HepG2 (cell line): Measurements from ENCODE around the gene PPP1R15B. TPM values are rescaled to one million over a fixed set of nuclear protein-coding genes. Genes with fewer than 3 reads are reported as not detected.

Experiments used
- ATAC-seq: fragments of 200-7000 bp; cut with Tn5 transposase; 3 replicates; pipeline ENCODE4 v1.9.1; 2020; ENCODE audit warnings: mild to moderate bottlenecking, moderate library complexity
- BruUV-seq: library from RNA; stranded (reverse); fragments of 400-500 nt; replicated peaks from 2 replicates; lab custom pipeline; 2021; lab: Mats Ljungman, UMichigan
- CTCF ChIA-PET: fragments of 300-600 bp; formaldehyde crosslinking; extraction: SDS; loops from one replicate; lab custom pipeline; 2021; ENCODE audit warnings: low total read pairs, inconsistent platforms, low intra/inter-chr PET ratio; lab: Yijun Ruan, JAX
- POLR2A ChIA-PET: fragments of 350-600 bp; sonication (Branson Sonifier 250); formaldehyde crosslinking; loops from one replicate; lab custom pipeline; 2020; ENCODE audit warnings: antibody characterized with exemption, inconsistent platforms; lab: Yijun Ruan, JAX
- DNase-seq: peaks from one replicate; pipeline ENCODE4 v3.0.0-alpha.2; 2015; ENCODE audit warnings: low spot score
- FAIRE-seq: peaks from 3 replicates; lab custom pipeline; 2011; peaks lifted over from hg19 to GRCh38; lab: Jason Lieb, UNC
- H2AFZ ChIP-seq: one replicate; pipeline ENCODE4 v1.6.1; 2011; ENCODE audit warnings: low read length, inconsistent platforms
- H3K27ac ChIP-seq: fragments of 300-600 bp; 3 replicates; pipeline ENCODE4 v1.8.0; 2011; ENCODE audit warnings: mixed run types, mild to moderate bottlenecking, mixed read lengths, low read length, inconsistent platforms; ENCODE audit not compliant: insufficient read depth; ENCODE audit errors: extremely low read length
- H3K27me3 ChIP-seq, 2 experiments: fragments of 200-600 bp in 1 of 2; 2 replicates in 1 of 2; 3 replicates in 1 of 2; pipeline versions ENCODE4 v1.6.0 to v1.8.0; 2011; ENCODE audit warnings: low read length in 2 of 2, mild to moderate bottlenecking in 2 of 2, moderate library complexity in 2 of 2, inconsistent platforms in 1 of 2; ENCODE audit not compliant: insufficient read depth in 2 of 2, control insufficient read depth in 1 of 2
- H3K36me3 ChIP-seq, 2 experiments: fragments of 200-600 bp in 1 of 2; replicated peaks in 1 of 2; 2 replicates in 1 of 2; 3 replicates in 1 of 2; pipeline versions ENCODE4 v1.5.1 to v1.8.0; 2011; ENCODE audit warnings: low read length in 2 of 2, inconsistent platforms in 1 of 2; ENCODE audit not compliant: insufficient read depth in 2 of 2, control insufficient read depth in 1 of 2
- H3K4me1 ChIP-seq: 2 replicates; pipeline ENCODE4 v1.5.1; 2012; ENCODE audit warnings: low read length, inconsistent platforms; ENCODE audit not compliant: insufficient read depth
- H3K4me2 ChIP-seq: 2 replicates; pipeline ENCODE4 v1.6.0; 2011; ENCODE audit warnings: low read depth, low read length, inconsistent platforms
- H3K4me3 ChIP-seq, 3 experiments: fragments of 200-600 bp in 1 of 3; sonication (generic), shearing (Covaris generic) in 1 of 3; replicated peaks in 1 of 3; 2 replicates each; pipeline ENCODE4 v1.5.1; 2011 to 2016; ENCODE audit warnings: low read length in 3 of 3, inconsistent platforms in 2 of 3, low read depth in 2 of 3, mild to moderate bottlenecking in 2 of 3, control low read depth in 1 of 3, mixed read lengths in 1 of 3; ENCODE audit not compliant: insufficient read depth in 1 of 3
- H3K79me2 ChIP-seq: one replicate; pipeline ENCODE4 v1.6.1; 2011; ENCODE audit warnings: low read length, inconsistent platforms; ENCODE audit not compliant: insufficient read depth
- H3K9ac ChIP-seq: 2 replicates; pipeline ENCODE4 v1.6.0; 2011; ENCODE audit warnings: mild to moderate bottlenecking, low read depth, low read length, inconsistent platforms; ENCODE audit not compliant: insufficient read depth
- H3K9me3 ChIP-seq: 2 replicates; pipeline ENCODE4 v1.5.1; 2012; ENCODE audit warnings: mild to moderate bottlenecking, low read length
- H4K20me1 ChIP-seq: 2 replicates; pipeline ENCODE4 v1.6.0; 2011; ENCODE audit warnings: inconsistent platforms, mild to moderate bottlenecking, low read length, moderate library complexity; ENCODE audit not compliant: insufficient read depth
- ATF7 ChIP-seq, 2 experiments: fragments of 450-650 bp in 1 of 2; sonication (generic) in 1 of 2; formaldehyde crosslinking in 1 of 2; IDR thresholded peaks; 2 replicates each; pipeline versions ENCODE4 v1.4.0 to v1.6.1; 2016 to 2020; ENCODE audit warnings: antibody characterized with exemption in 1 of 2, mild to moderate bottlenecking in 1 of 2, missing genetic modification reagents in 1 of 2
- BRD4 ChIP-seq: sonication (generic); formaldehyde crosslinking; IDR thresholded peaks from 2 replicates; pipeline ENCODE4 v1.4.0; 2020; ENCODE audit warnings: missing genetic modification reagents
- CREM ChIP-seq, 2 experiments: sonication (generic) in 1 of 2; formaldehyde crosslinking in 1 of 2; IDR thresholded peaks; 2 replicates each; pipeline versions ENCODE4 v1.4.0 to v1.6.1; 2016 to 2020; ENCODE audit warnings: antibody characterized with exemption in 1 of 2, mild to moderate bottlenecking in 1 of 2, missing genetic modification reagents in 1 of 2
- GATAD1 ChIP-seq: IDR thresholded peaks from 2 replicates; pipeline ENCODE4 v1.6.1; 2016; ENCODE audit warnings: missing genetic modification reagents, missing compliant biosample characterization
- GTF2F1 ChIP-seq: fragments of 150-350 bp; IDR thresholded peaks from 2 replicates; pipeline ENCODE4 v1.6.1; 2014; ENCODE audit warnings: low read length
- HDAC2 ChIP-seq: sonication (generic); formaldehyde crosslinking; IDR thresholded peaks from 2 replicates; pipeline ENCODE4 v1.4.0; 2020; ENCODE audit warnings: missing genetic modification reagents
- IKZF4 ChIP-seq: sonication (generic); formaldehyde crosslinking; IDR thresholded peaks from 2 replicates; pipeline ENCODE4 v1.5.1; 2020; ENCODE audit warnings: borderline replicate concordance, mild to moderate bottlenecking, low read depth, missing genetic modification reagents; ENCODE audit errors: not compliant biosample characterization
- KAT8 ChIP-seq: IDR thresholded peaks from 2 replicates; pipeline ENCODE4 v1.6.1; 2016; ENCODE audit warnings: missing genetic modification reagents, missing compliant biosample characterization
- MAX ChIP-seq: IDR thresholded peaks from 2 replicates; pipeline ENCODE4 v1.6.1; 2012; ENCODE audit warnings: inconsistent platforms
- MED8 ChIP-seq: sonication (generic); formaldehyde crosslinking; IDR thresholded peaks from 2 replicates; pipeline ENCODE4 v1.8.1; 2023; ENCODE audit warnings: mild to moderate bottlenecking, missing genetic modification reagents; ENCODE audit not compliant: insufficient replicate concordance
- NBN ChIP-seq: fragments of 450-650 bp; conservative IDR thresholded peaks from 2 replicates; pipeline ENCODE4 v1.6.1; 2017
- NCOR1 ChIP-seq: fragments of 200-600 bp; sonication (generic); IDR thresholded peaks from 2 replicates; pipeline ENCODE4 v1.7.0; 2017; ENCODE audit warnings: antibody characterized with exemption, low read length, borderline replicate concordance
- NFIC ChIP-seq: IDR thresholded peaks from 2 replicates; pipeline ENCODE4 v1.6.1; 2012; ENCODE audit warnings: mild to moderate bottlenecking, low read length, inconsistent platforms
- PAX8 ChIP-seq: sonication (generic); formaldehyde crosslinking; IDR thresholded peaks from 2 replicates; pipeline ENCODE4 v1.8.0; 2022; ENCODE audit warnings: mild to moderate bottlenecking, missing genetic modification reagents, borderline replicate concordance
- RFX5 ChIP-seq: IDR thresholded peaks from 2 replicates; pipeline ENCODE4 v1.6.1; 2011; ENCODE audit warnings: low read depth, low read length, improper control_type of control experiment
- SIN3A ChIP-seq: IDR thresholded peaks from 2 replicates; pipeline ENCODE4 v1.6.1; 2011; ENCODE audit warnings: low read depth, mild to moderate bottlenecking, control low read depth, low read length, borderline replicate concordance
- TEF ChIP-seq: sonication (generic); formaldehyde crosslinking; IDR thresholded peaks from 2 replicates; pipeline ENCODE4 v1.5.0; 2020; ENCODE audit warnings: missing genetic modification reagents
- TRIM24 ChIP-seq: sonication (generic); formaldehyde crosslinking; IDR thresholded peaks from 2 replicates; pipeline ENCODE4 v1.8.0; 2022; ENCODE audit warnings: mild to moderate bottlenecking, missing genetic modification reagents
- ZFP36L2 ChIP-seq: sonication (generic); formaldehyde crosslinking; IDR thresholded peaks from 2 replicates; pipeline ENCODE4 v1.4.0; 2020; ENCODE audit warnings: missing genetic modification reagents
- ZIK1 ChIP-seq: sonication (generic); formaldehyde crosslinking; IDR thresholded peaks from 2 replicates; pipeline ENCODE4 v1.5.0; 2020; ENCODE audit warnings: mild to moderate bottlenecking, low read depth, missing genetic modification reagents, borderline replicate concordance
- ZNF230 ChIP-seq: sonication (generic); formaldehyde crosslinking; IDR thresholded peaks from 2 replicates; pipeline ENCODE4 v1.4.0; 2020; ENCODE audit warnings: mild to moderate bottlenecking, missing genetic modification reagents
- ZNF335 ChIP-seq: sonication (generic); formaldehyde crosslinking; IDR thresholded peaks from 2 replicates; pipeline ENCODE4 v1.4.0; 2020; ENCODE audit warnings: missing genetic modification reagents
- ZNF33A ChIP-seq: sonication (generic); formaldehyde crosslinking; IDR thresholded peaks from 2 replicates; pipeline ENCODE4 v1.5.1; 2020; ENCODE audit warnings: missing genetic modification reagents, mild to moderate bottlenecking, moderate library complexity, borderline replicate concordance
- ZNF737 ChIP-seq: sonication (generic); formaldehyde crosslinking; IDR thresholded peaks from 2 replicates; pipeline ENCODE4 v1.5.0; 2020; ENCODE audit warnings: missing genetic modification reagents, mild to moderate bottlenecking, borderline replicate concordance
- WGBS: methylation state at CpG from one replicate; pipeline ENCODE4 v1.1.6; 2017; ENCODE audit warnings: low lambda C conversion rate; 5-methylcytosine and 5-hydroxymethylcytosine counted together
- in situ Hi-C: cut with HindIII; loops from 2 replicates; pipeline ENCODE4 v1.10.0; 2017; ENCODE audit warnings: low pct_unique_long_range_greater_than_20kb; ENCODE audit not compliant: extremely low pct_ligation_motif_present
- intact Hi-C: fragments of 100-400 bp; cut with micrococcal nuclease; formaldehyde crosslinking; loops from one replicate; pipeline ENCODE4 v1.10.0; 2022; ENCODE audit not compliant: unreplicated experiment
- polyA plus RNA-seq, 8 experiments: library from polyadenylated mRNA; depleted of rRNA in 3 of 8; stranded (reverse) in 7 of 8; unstranded in 1 of 8; fragments of >200 nt; fragmentation: Illumina TruSeq in 4 of 8; extraction: Trizol in 4 of 8; gene quantifications; 2 replicates each; pipeline versions ENCODE4 v1.2.1 to v1.2.3, GENCODE V29; 2011 to 2016; ENCODE audit warnings: low read depth in 4 of 8, missing spikeins in 1 of 8, mixed read lengths in 1 of 8; ENCODE audit not compliant: insufficient read depth in 1 of 8
- total RNA-seq, 5 experiments: library from RNA; depleted of rRNA; stranded (reverse); fragments of >200 nt; fragmentation: Illumina TruSeq; extraction: Trizol; gene quantifications; 2 replicates each; pipeline ENCODE4 v1.2.3, GENCODE V29; 2016; ENCODE audit warnings: low read depth in 1 of 5

The PPP1R15B gene
- total and polyA plus RNA-seq, 2 of the 13 experiments (the other 11 are each of a cell fraction or from before 2014, with no cell fraction given), result 13.4 to 23.8 TPM

- in situ Hi-C loops, result loop anchor here (10.0 kb wide), 1 partner anchor 302 kb away; the partner anchor contains the start of gene SOX13
- Histone ChIP-seq H3K4me2 (peak overlapping the region; percentile 96), H3K9ac (peak overlapping the region; percentile 76), H3K4me1 (peaks cover 58% of the 10 kb centered on the region), H3K79me2 (peaks cover 27% of the 10 kb centered on the region), H3K9me3 (no peaks in the 10 kb centered on the region), H3K27ac (peak overlapping the region; percentile 65), H2AFZ (no peak overlapping the region), H3K4me3 (peak overlapping the region; percentile 81 to 85 (median 83)), H3K27me3 (no peaks in the 10 kb centered on the region; a peak in 1 of 5 replicates), H3K36me3 (peaks cover 0 to 4% of the 10 kb centered on the region in 2 experiments; a peak in 1 of 5 replicates), H4K20me1 (no peaks in the 10 kb centered on the region; the same call in 1 of the 2 replicates)
- ChIA-PET CTCF (interaction anchor here (1.6 kb wide), 1 partner anchor 21 kb away, joined by 7 read pairs; no protein-coding TSS in a partner anchor), POLR2A (interaction anchor here (1.0 to 2.6 kb wide), 11 partner anchors 8 to 232 kb away, joined by 3 to 20 read pairs (median 7); partner anchors contain the start of gene GOLT1A)
- 31% methylated on average over 13 of the region's 28 CpGs for WGBS
- ATAC-seq (peak; percentile 66), FAIRE-seq (peak; percentile 65), DNase-seq (peak; percentile 79)
- intact Hi-C loops, result loop anchor here (10.0 kb wide), 1 partner anchor 222 kb away; the partner anchor contains the start of gene ETNK2
- BruUV-seq, result TSS peak; percentile 78
- TF ChIP-seq NBN, result no peak
- peak; percentile 42; the same call in 1 of the 2 replicates for TF ChIP-seq BRD4 (CRISPR knock-in tag)
- TF ChIP-seq PAX8 (CRISPR knock-in tag), result no peak
- TF ChIP-seq SIN3A, result 0 out of 2 replicates have a peak, but pooled peaks have one; percentile 59
- TF ChIP-seq ATF7 (IDR thresholded peaks at IDR 0.05), result no peak
- no peak for TF ChIP-seq ATF7 (CRISPR knock-in tag; IDR thresholded peaks at IDR 0.05)
- no peak for TF ChIP-seq ZNF230 (CRISPR knock-in tag)
- no peak for TF ChIP-seq GATAD1 (CRISPR knock-in tag)
- TF ChIP-seq IKZF4, result peak; percentile 52
- TF ChIP-seq ZNF335 (CRISPR knock-in tag), result 0 out of 2 replicates have a peak, but pooled peaks have one; percentile 8
- TF ChIP-seq ZNF33A (CRISPR knock-in tag), result no peak
- TF ChIP-seq GTF2F1, result no peak
- TF ChIP-seq NFIC, result no peak
- TF ChIP-seq ZFP36L2 (CRISPR knock-in tag), result no peak
- TF ChIP-seq MED8 (CRISPR knock-in tag), result no peak
- TF ChIP-seq HDAC2 (CRISPR knock-in tag), result peak; percentile 45; the same call in 1 of the 2 replicates
- TF ChIP-seq ZIK1 (CRISPR knock-in tag), result 0 out of 2 replicates have a peak, but pooled peaks have one; percentile 15
- TF ChIP-seq TRIM24 (CRISPR knock-in tag), result no peak
- no peak for TF ChIP-seq RFX5
- no peak for TF ChIP-seq TEF (CRISPR knock-in tag)
- no peak for TF ChIP-seq ZNF737 (CRISPR knock-in tag)
- peak; percentile 79 for TF ChIP-seq MAX
- no peak for TF ChIP-seq CREM (IDR thresholded peaks at IDR 0.05)
- no peak for TF ChIP-seq CREM (CRISPR knock-in tag; IDR thresholded peaks at IDR 0.05)
- TF ChIP-seq NCOR1, result peak; percentile 50
- 0 out of 2 replicates have a peak, but pooled peaks have one; percentile 38 for TF ChIP-seq KAT8
Measured at GRCh38 chr1:204376919-204377799, 34.5 kb downstream of the PPP1R15B start.
